ENCODE results near the gene SPHKAP.

Gene SPHKAP

GRCh38 chr2:227996366-227996765 is 185.1 kb downstream of the SPHKAP start:
- TF ChIP-seq CSDC2 (CRISPR knock-in tag; IDR thresholded peaks at IDR 0.05): no peak
- TF ChIP-seq POU6F1 (CRISPR knock-in tag; IDR thresholded peaks at IDR 0.05; ENCODE audit: borderline replicate concordance, low read depth): no peak
- no peak for TF ChIP-seq CREB5 (CRISPR knock-in tag; IDR thresholded peaks at IDR 0.05; ENCODE audit: low read depth)
- TF ChIP-seq TSHZ2 (CRISPR knock-in tag; IDR thresholded peaks at IDR 0.05): no peak
- ATAC-seq: no peak

GRCh38 chr2:227990937-227991336 is 190.6 kb downstream of the SPHKAP start:
- TF ChIP-seq BACH2 (CRISPR knock-in tag; IDR thresholded peaks at IDR 0.05; ENCODE audit: borderline replicate concordance) (no peak), OSR1 (CRISPR knock-in tag; IDR thresholded peaks at IDR 0.05) (no peak), TSHZ2 (CRISPR knock-in tag; IDR thresholded peaks at IDR 0.05) (no peak), SNAI2 (CRISPR knock-in tag; IDR thresholded peaks at IDR 0.05) (no peak), ZC3H10 (CRISPR knock-in tag; IDR thresholded peaks at IDR 0.05) (no peak), POU6F1 (CRISPR knock-in tag; IDR thresholded peaks at IDR 0.05; ENCODE audit: borderline replicate concordance, low read depth) (no peak), ZFP30 (CRISPR knock-in tag; IDR thresholded peaks at IDR 0.05) (no peak), PATZ1 (CRISPR knock-in tag; IDR thresholded peaks at IDR 0.05; ENCODE audit: borderline replicate concordance) (no peak), CREB5 (CRISPR knock-in tag; IDR thresholded peaks at IDR 0.05; ENCODE audit: low read depth) (no peak), ARNTL (CRISPR knock-in tag; IDR thresholded peaks at IDR 0.05; ENCODE audit: borderline replicate concordance, low read depth) (no peak), CSDC2 (CRISPR knock-in tag; IDR thresholded peaks at IDR 0.05) (no peak), TCF4 (CRISPR knock-in tag; IDR thresholded peaks at IDR 0.05; ENCODE audit: borderline replicate concordance) (no peak), CSRNP3 (CRISPR knock-in tag; IDR thresholded peaks at IDR 0.05) (no peak), ZNF565 (CRISPR knock-in tag; conservative IDR thresholded peaks at IDR 0.05; ENCODE audit: low read depth) (no peak), ZNF70 (CRISPR knock-in tag; IDR thresholded peaks at IDR 0.05) (no peak), ESRRG (CRISPR knock-in tag; IDR thresholded peaks at IDR 0.05) (no peak), ZFP3 (CRISPR knock-in tag; IDR thresholded peaks at IDR 0.05) (no peak), ZNF8 (CRISPR knock-in tag; IDR thresholded peaks at IDR 0.05) (no peak), ISL1 (CRISPR knock-in tag; IDR thresholded peaks at IDR 0.05) (no peak), TOX (CRISPR knock-in tag; IDR thresholded peaks at IDR 0.05; ENCODE audit: borderline replicate concordance) (no peak)

More at GRCh38 chr2:227990937-227991336, 190.6 kb downstream of the SPHKAP start:
- ATAC-seq: no peak

All from SK-N-SH treated with all-trans-retinoic acid at 6 μM for 48 hours (cell line).